ENCODE measurements around the gene CDK5. TPM values are rescaled to one million over a fixed set of nuclear protein-coding genes. Genes with fewer than 3 reads are reported as not detected.
"Not testable (repeated sequence)": the region's sequence is repeated elsewhere in the genome, so short reads cannot be mapped to it uniquely, and the experiment has no call there.

CDK5 gene
- total and polyA plus RNA-seq, 12 donors = 15.4 to 29.8 (median 19.7) TPM

- DNase-seq = no peak
- no peaks in the 10 kb centered on the region for H3K9me3 ChIP-seq (replicated peaks in 1 of 3)
- 48 to 62% (median 58%) methylated on average over 17 of the region's 17 CpGs for WGBS, 4 donors
- no peak for TF ChIP-seq CTCF (IDR thresholded peaks at IDR 0.05)
- no peak for TF ChIP-seq POLR2A (IDR thresholded peaks at IDR 0.05)
- H3K27me3 ChIP-seq = no peaks in the 10 kb centered on the region
- H3K27ac ChIP-seq = peak overlapping the region in 4 of 5 donors; percentile 22 to 81 (median 64)
- intact Hi-C loops (cut with DNase I) = no loop called here
- no peaks in the 10 kb centered on the region for H3K36me3 ChIP-seq (replicated peaks in 1 of 2)
- peaks cover 6 to 16% of the 10 kb centered on the region in 2 donors for H3K4me1 ChIP-seq (replicated peaks in 1 of 2)
- peak overlapping the region in 3 of 4 donors; percentile 57 to 90 (median 69) for H3K4me3 ChIP-seq
These were observed 28.7 kb downstream of the CDK5 start for GRCh38 chr7:151028948-151029501.

DNA sequence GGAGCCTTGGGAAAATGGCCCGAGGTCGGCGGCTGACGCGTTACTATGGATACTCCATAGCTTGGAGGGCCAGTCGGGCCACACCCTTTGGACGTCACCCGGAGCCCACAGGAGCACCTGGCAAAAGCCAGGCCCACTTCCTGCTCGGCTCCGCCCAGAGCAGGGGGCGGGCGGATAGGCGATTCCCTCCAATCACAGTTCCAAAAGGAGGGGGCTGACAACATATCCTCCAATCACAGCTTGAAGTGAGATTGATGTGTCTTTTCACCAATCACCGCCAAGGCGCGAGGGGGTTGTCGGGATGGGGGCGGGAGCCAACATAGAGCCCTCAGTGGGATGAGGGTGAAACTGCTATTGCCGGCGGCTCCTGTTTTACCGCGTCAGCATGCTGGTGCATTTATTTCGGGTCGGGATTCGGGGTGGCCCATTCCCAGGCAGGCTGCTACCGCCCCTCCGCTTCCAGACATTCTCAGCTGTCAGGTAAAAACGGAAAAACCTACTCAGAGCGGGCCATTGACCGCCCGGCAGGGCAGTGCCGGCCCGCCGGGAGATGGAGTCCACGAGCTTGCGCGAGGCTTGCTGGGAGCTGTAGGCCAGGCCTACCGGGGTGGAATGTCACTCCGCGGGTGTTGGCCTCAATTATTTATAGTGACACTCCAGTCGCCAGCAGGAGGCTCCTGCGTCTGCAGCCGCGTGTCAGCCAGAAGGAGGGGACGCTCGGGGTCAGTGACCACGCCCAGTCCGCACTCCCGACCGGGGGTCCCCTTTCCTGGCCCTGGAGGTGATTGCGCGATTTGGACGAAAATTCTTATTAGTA lies 29.4 kb downstream of the CDK5 start, which contains the start of gene ABCB8:
ABCB8 (plus strand) TSS at position 320 of the 817 bp plus-strand sequence; CDS start at position 386, 66 bp downstream.
- WGBS, 4 donors = 0 to 1% (median 1%) methylated on average over 23 to 53 of the region's 53 CpGs
- peak within 1 kb of the TSS; percentile 22 to 84 (median 69) for H3K27ac ChIP-seq
- no peaks in the 10 kb centered on the region for H3K36me3 ChIP-seq (replicated peaks in 1 of 2)
- TF ChIP-seq POLR2A (IDR thresholded peaks at IDR 0.05) = peak; percentile 26 to 61
- TF ChIP-seq CTCF (IDR thresholded peaks at IDR 0.05) = peak in 4 of 6 experiments; percentile 39 to 64 (median 53)
- intact Hi-C loops (cut with DNase I) = no loop called here
- H3K9me3 ChIP-seq (replicated peaks in 1 of 3) = no peaks in the 10 kb centered on the region
- H3K4me3 ChIP-seq = peak within 1 kb of the TSS in 3 of 4 donors; percentile 57 to 90 (median 69)
- no peaks in the 10 kb centered on the region for H3K27me3 ChIP-seq
- peak; percentile 97 to 100 (median 100) for DNase-seq
- H3K4me1 ChIP-seq (replicated peaks in 1 of 2) = peaks cover 6 to 16% of the 10 kb centered on the region in 2 donors

- intact Hi-C loops (cut with DNase I); H3K36me3 ChIP-seq (replicated peaks in 1 of 2); DNase-seq; H3K9me3 ChIP-seq (replicated peaks in 1 of 3); H3K27me3 ChIP-seq: not testable (repeated sequence)
- H3K4me1 ChIP-seq (replicated peaks in 1 of 2) = peaks cover 6 to 16% of the 10 kb centered on the region in 2 donors
- WGBS, 4 donors = 8 to 11% (median 9%) methylated on average over 16 of the region's 16 CpGs
- H3K27ac ChIP-seq = peak overlapping the region in 2 of 5 donors; percentile 67 to 81
- H3K4me3 ChIP-seq = peak overlapping the region in 1 of 4 donors; percentile 69
These were observed 30.0 kb downstream of the CDK5 start for GRCh38 chr7:151027728-151028130.

DNA sequence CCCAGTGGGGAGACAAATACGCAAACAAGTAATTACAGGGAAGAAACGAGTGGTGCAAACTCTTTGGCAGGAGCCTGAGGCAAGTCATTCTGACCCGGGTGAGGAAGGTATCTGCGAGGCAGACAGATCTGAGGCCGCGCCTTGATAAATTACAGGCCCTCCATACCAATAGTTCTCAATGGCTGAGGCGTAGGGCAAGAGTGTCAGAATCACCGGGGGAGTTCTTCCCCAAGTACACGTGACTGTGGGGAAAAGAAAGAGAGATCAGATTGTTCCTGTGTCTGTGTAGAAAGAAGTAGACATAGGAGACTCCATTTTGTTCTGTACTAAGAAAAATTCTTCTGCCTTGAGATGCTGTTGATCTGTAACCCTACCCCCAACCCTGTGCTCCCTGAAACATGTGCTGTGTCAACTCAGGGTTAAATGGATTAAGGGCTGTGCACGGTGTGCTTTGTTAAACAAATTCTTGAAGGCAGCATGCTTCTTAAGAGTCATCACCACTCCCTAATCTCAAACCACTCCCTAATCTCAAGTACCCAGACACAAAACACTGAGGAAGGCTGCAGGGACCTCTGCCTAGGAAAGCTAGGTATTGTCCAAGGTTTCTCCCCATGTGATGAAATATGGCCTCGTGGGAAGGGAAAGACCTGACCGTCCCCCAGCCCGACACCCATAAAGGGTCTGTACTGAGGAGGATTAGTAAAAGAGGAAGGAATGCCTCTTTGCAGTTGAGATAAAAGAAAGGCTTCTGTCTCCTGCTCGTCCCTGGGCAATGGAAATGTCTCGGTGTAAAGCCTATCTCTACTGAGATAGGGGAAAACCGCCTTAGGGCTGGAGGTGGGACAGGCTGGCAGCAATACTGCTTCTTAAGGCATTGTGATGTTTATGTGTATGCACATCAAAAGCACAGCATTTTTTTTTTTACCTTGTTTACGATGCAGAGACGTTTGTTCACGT lies 30.6 kb downstream of the CDK5 start:
- intact Hi-C loops (cut with DNase I); H3K4me3 ChIP-seq; H3K9me3 ChIP-seq (replicated peaks in 1 of 3); H3K27me3 ChIP-seq; H3K36me3 ChIP-seq (replicated peaks in 1 of 2); DNase-seq: not testable (repeated sequence)
- WGBS, 4 donors = 47 to 52% (median 50%) methylated on average over 19 of the region's 19 CpGs
- peak overlapping the region in 1 of 5 donors; percentile 81 for H3K27ac ChIP-seq
- H3K4me1 ChIP-seq (replicated peaks in 1 of 2) = peaks cover 6 to 16% of the 10 kb centered on the region in 2 donors

All from adrenal gland (tissue), 12 donors.